ENCODE results near the gene TMEM245. TPM values are rescaled to one million over a fixed set of nuclear protein-coding genes. Genes with fewer than 3 reads are reported as not detected.

Gene TMEM245
- total and polyA plus RNA-seq, 2 donors (not counting 1 experiment from before 2014, with no cell fraction given): 48.2 to 48.8 TPM

DNA sequence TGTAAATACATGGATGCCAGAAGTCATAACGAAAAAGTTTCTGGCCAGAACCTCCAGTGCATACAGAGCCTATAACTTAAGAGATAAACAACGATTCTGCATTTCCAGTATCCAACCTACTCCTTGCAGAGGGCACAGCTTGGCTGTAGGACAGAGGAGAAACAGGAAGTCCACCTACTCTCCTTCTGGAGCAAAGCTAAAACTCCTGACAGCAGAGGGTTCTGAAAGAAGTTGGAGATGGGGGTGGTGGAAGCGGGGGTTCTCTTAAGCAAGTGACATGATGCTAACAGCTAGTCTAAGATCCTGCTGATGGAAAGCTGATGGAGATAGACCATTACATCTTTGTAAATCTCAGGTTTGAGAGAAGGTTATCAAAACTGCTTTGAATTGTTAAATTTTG is 70.9 kb downstream of the TMEM245 start:
- Histone ChIP-seq H3K27me3 (ENCODE audit: control insufficient read depth, insufficient read depth, low read length) (no peaks in the 10 kb centered on the region), H3K27ac (ENCODE audit: insufficient read depth, low read length) (no peak overlapping the region), H3K4me3 (replicated peaks in 1 of 4; ENCODE audit: control extremely low read depth in 1 of 4, insufficient read depth in 1 of 4, low read depth in 3 of 4, low read length in 4 of 4) (no peak overlapping the region), H2AFZ (ENCODE audit: low read length) (no peak overlapping the region), H3K9me3 (ENCODE audit: control insufficient read depth, insufficient read depth, low read depth, low read length) (no peaks in the 10 kb centered on the region), H3K9ac (ENCODE audit: insufficient read depth, low read length) (no peak overlapping the region), H4K20me1 (ENCODE audit: control insufficient read depth, extremely low read depth, insufficient read depth, low read length) (no peaks in the 10 kb centered on the region), H3K79me2 (ENCODE audit: control insufficient read depth, insufficient read depth, low read length) (no peaks in the 10 kb centered on the region), H3K4me2 (ENCODE audit: extremely low read depth, insufficient read depth, low read length) (no peak overlapping the region), H3K4me1 (ENCODE audit: control insufficient read depth, extremely low read depth, insufficient read depth, low read length) (no peaks in the 10 kb centered on the region), H3K36me3 (ENCODE audit: control insufficient read depth, insufficient read depth, low read length) (peaks cover 5% of the 10 kb centered on the region)
- no peak for DNase-seq (ENCODE audit: low read depth in 2 of 2)
- no peak for TF ChIP-seq EZH2 (IDR thresholded peaks at IDR 0.05; ENCODE audit: low read length, missing control alignments)
- TF ChIP-seq, protein P1, sequence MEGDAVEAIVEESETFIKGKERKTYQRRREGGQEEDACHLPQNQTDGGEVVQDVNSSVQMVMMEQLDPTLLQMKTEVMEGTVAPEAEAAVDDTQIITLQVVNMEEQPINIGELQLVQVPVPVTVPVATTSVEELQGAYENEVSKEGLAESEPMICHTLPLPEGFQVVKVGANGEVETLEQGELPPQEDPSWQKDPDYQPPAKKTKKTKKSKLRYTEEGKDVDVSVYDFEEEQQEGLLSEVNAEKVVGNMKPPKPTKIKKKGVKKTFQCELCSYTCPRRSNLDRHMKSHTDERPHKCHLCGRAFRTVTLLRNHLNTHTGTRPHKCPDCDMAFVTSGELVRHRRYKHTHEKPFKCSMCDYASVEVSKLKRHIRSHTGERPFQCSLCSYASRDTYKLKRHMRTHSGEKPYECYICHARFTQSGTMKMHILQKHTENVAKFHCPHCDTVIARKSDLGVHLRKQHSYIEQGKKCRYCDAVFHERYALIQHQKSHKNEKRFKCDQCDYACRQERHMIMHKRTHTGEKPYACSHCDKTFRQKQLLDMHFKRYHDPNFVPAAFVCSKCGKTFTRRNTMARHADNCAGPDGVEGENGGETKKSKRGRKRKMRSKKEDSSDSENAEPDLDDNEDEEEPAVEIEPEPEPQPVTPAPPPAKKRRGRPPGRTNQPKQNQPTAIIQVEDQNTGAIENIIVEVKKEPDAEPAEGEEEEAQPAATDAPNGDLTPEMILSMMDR (conservative IDR thresholded peaks at IDR 0.05 in 1 of 2, IDR thresholded peaks at IDR 0.05 in 1 of 2; ENCODE audit: low read depth in 1 of 2, low read length in 2 of 2): no peak

DNA sequence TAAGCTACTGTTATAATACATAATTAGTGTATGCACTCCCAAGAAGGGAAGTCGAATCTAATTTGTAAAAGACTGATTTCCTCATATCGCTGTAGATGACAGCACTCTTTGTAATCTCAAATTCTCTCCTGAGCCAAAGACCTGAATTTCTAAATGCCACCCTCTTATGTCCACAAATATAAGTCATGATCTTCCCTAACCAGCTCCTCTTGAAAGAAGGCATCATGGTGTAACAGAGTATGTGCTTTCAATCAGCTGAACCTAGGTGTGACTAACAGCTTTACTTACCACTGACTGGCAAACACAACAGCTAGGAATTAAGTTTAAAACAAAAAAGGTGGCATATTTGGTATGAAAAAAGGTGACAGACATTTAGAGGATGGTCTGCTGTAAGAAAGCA is 72.5 kb downstream of the TMEM245 start:
- no peak overlapping the region for H3K9ac ChIP-seq (ENCODE audit: insufficient read depth, low read length)
- no peak for DNase-seq (ENCODE audit: low read depth in 2 of 2)
- no peak overlapping the region for H3K27ac ChIP-seq (ENCODE audit: insufficient read depth, low read length)
- no peaks in the 10 kb centered on the region for H3K9me3 ChIP-seq (ENCODE audit: control insufficient read depth, insufficient read depth, low read depth, low read length)
- peaks cover 5% of the 10 kb centered on the region for H3K36me3 ChIP-seq (ENCODE audit: control insufficient read depth, insufficient read depth, low read length)
- no peak overlapping the region for H3K4me2 ChIP-seq (ENCODE audit: extremely low read depth, insufficient read depth, low read length)
- TF ChIP-seq, protein P1 (conservative IDR thresholded peaks at IDR 0.05 in 1 of 2, IDR thresholded peaks at IDR 0.05 in 1 of 2; ENCODE audit: low read depth in 1 of 2, low read length in 2 of 2): no peak
- no peak for TF ChIP-seq EZH2 (IDR thresholded peaks at IDR 0.05; ENCODE audit: low read length, missing control alignments)
- H3K27me3 ChIP-seq (ENCODE audit: control insufficient read depth, insufficient read depth, low read length): no peaks in the 10 kb centered on the region
- H3K79me2 ChIP-seq (ENCODE audit: control insufficient read depth, insufficient read depth, low read length): no peaks in the 10 kb centered on the region
- no peaks in the 10 kb centered on the region for H3K4me1 ChIP-seq (ENCODE audit: control insufficient read depth, extremely low read depth, insufficient read depth, low read length)
- no peak overlapping the region for H3K4me3 ChIP-seq (replicated peaks in 1 of 4; ENCODE audit: control extremely low read depth in 1 of 4, insufficient read depth in 1 of 4, low read depth in 3 of 4, low read length in 4 of 4)
- no peak overlapping the region for H2AFZ ChIP-seq (ENCODE audit: low read length)
- H4K20me1 ChIP-seq (ENCODE audit: control insufficient read depth, extremely low read depth, insufficient read depth, low read length): no peaks in the 10 kb centered on the region

DNA sequence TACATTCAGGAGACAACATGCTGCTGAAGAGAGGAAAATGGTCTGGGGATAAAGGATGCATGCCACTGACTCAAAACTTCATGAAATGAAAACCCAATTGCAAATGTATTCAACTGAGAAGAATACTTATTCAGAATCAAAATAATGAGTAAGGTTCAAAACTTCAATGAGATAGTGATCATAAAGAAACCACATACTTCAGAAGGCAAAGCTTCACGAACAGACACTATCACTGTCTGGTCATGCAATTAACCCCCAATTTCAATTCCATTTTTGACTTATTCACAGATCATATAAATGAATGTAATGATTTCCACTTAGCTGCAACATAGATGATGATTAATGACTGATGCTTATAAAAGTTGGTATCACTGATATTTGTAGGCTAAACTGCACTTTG is 73.4 kb downstream of the TMEM245 start:
- no peak for DNase-seq (ENCODE audit: low read depth in 2 of 2)
- no peak overlapping the region for H3K9ac ChIP-seq (ENCODE audit: insufficient read depth, low read length)
- H4K20me1 ChIP-seq (ENCODE audit: control insufficient read depth, extremely low read depth, insufficient read depth, low read length): no peaks in the 10 kb centered on the region
- no peak overlapping the region for H3K4me2 ChIP-seq (ENCODE audit: extremely low read depth, insufficient read depth, low read length)
- H3K9me3 ChIP-seq (ENCODE audit: control insufficient read depth, insufficient read depth, low read depth, low read length): no peaks in the 10 kb centered on the region
- peaks cover 5% of the 10 kb centered on the region for H3K36me3 ChIP-seq (ENCODE audit: control insufficient read depth, insufficient read depth, low read length)
- no peaks in the 10 kb centered on the region for H3K27me3 ChIP-seq (ENCODE audit: control insufficient read depth, insufficient read depth, low read length)
- no peaks in the 10 kb centered on the region for H3K79me2 ChIP-seq (ENCODE audit: control insufficient read depth, insufficient read depth, low read length)
- no peak overlapping the region for H2AFZ ChIP-seq (ENCODE audit: low read length)
- H3K27ac ChIP-seq (ENCODE audit: insufficient read depth, low read length): no peak overlapping the region
- no peaks in the 10 kb centered on the region for H3K4me1 ChIP-seq (ENCODE audit: control insufficient read depth, extremely low read depth, insufficient read depth, low read length)
- TF ChIP-seq, protein P1 (conservative IDR thresholded peaks at IDR 0.05 in 1 of 2, IDR thresholded peaks at IDR 0.05 in 1 of 2; ENCODE audit: low read depth in 1 of 2, low read length in 2 of 2): no peak
- no peak overlapping the region for H3K4me3 ChIP-seq (replicated peaks in 1 of 4; ENCODE audit: control extremely low read depth in 1 of 4, insufficient read depth in 1 of 4, low read depth in 3 of 4, low read length in 4 of 4)
